CD4-positive, alpha-beta T cell (primary cell): ENCODE data around the gene TCF12. TPM values are rescaled to one million over a fixed set of nuclear protein-coding genes. Genes with fewer than 3 reads are reported as not detected.

ENCODE experiments used
- ATAC-seq: fragments of 200-7000 bp; cut with Tn5 transposase; one replicate; pipeline ENCODE4 v1.10.0; 2022; ENCODE audit warnings: mild to moderate bottlenecking; ENCODE audit not compliant: poor library complexity
- CTCF ChIA-PET: fragments of 350-600 bp; sonication (Branson Sonifier 250); formaldehyde crosslinking; loops from one replicate; lab custom pipeline; 2021; ENCODE audit warnings: antibody characterized with exemption, inconsistent platforms; lab: Charles Lee
- POLR2A ChIA-PET: fragments of 350-600 bp; sonication (Branson Sonifier 250); formaldehyde crosslinking; loops from one replicate; lab custom pipeline; 2021; ENCODE audit warnings: antibody characterized with exemption, inconsistent platforms; lab: Charles Lee
- DNase-seq, 14 experiments: peaks; one replicate each; pipeline ENCODE4 v3.0.0-alpha.2; 2013 to 2020; ENCODE audit warnings: mixed read lengths in 2 of 14
- H3K27ac ChIP-seq, 2 donors: one replicate each; pipeline versions ENCODE4 v1.5.1 to v1.7.0; 2013; ENCODE audit warnings: low read length in 2 of 2, low read depth in 1 of 2, mild to moderate bottlenecking in 1 of 2
- H3K27me3 ChIP-seq, 2 experiments: 1 replicate in 1 of 2; 2 replicates in 1 of 2; pipeline versions ENCODE4 v1.6.1 to v1.7.0; 2013; ENCODE audit warnings: low read length in 2 of 2, control low read depth in 1 of 2, mild to moderate bottlenecking in 1 of 2, moderate library complexity in 1 of 2; ENCODE audit not compliant: insufficient read depth in 2 of 2, control insufficient read depth in 1 of 2
- H3K36me3 ChIP-seq: one replicate; pipeline ENCODE4 v1.6.1; 2013; ENCODE audit warnings: low read length, control low read depth; ENCODE audit not compliant: insufficient read depth
- H3K4me1 ChIP-seq: one replicate; pipeline ENCODE4 v1.6.1; 2013; ENCODE audit warnings: low read length, control low read depth; ENCODE audit not compliant: insufficient read depth
- H3K4me3 ChIP-seq: one replicate; pipeline ENCODE4 v1.5.1; 2013; ENCODE audit warnings: mild to moderate bottlenecking, low read length, moderate library complexity
- H3K9me3 ChIP-seq, 2 experiments: 1 replicate in 1 of 2; 2 replicates in 1 of 2; pipeline versions ENCODE4 v1.6.1 to v1.7.0; 2013; ENCODE audit warnings: low read length in 2 of 2, mild to moderate bottlenecking in 2 of 2, control low read depth in 1 of 2, moderate library complexity in 1 of 2; ENCODE audit not compliant: control insufficient read depth in 1 of 2, insufficient read depth in 1 of 2
- H3K27ac Mint-ChIP-seq: one replicate; pipeline ENCODE4 v1.8.0; 2020; ENCODE audit warnings: mixed read lengths
- H3K27me3 Mint-ChIP-seq: one replicate; pipeline ENCODE4 v1.8.0; 2021; ENCODE audit warnings: mixed read lengths
- H3K36me3 Mint-ChIP-seq: one replicate; pipeline ENCODE4 v1.8.0; 2021; ENCODE audit warnings: low read depth, mixed read lengths
- H3K4me1 Mint-ChIP-seq: one replicate; pipeline ENCODE4 v1.8.0; 2021; ENCODE audit warnings: low read depth, mixed read lengths
- H3K4me3 Mint-ChIP-seq: one replicate; pipeline ENCODE4 v1.8.0; 2020; ENCODE audit warnings: mild to moderate bottlenecking, mixed read lengths
- H3K9me3 Mint-ChIP-seq: one replicate; pipeline ENCODE4 v1.8.0; 2020; ENCODE audit warnings: mixed read lengths
- intact Hi-C, 2 experiments: fragments of 100-400 bp; cut with DNase I in 1 of 2; cut with micrococcal nuclease in 1 of 2; formaldehyde crosslinking; loops; one replicate each; pipeline versions ENCODE4 v1.15.1 to v1.9.0; 2023 to 2025; cut with DNase I, micrococcal nuclease
- total RNA-seq, 174 experiments: library from RNA in 2 of 174; stranded (reverse) in 2 of 174; gene quantifications; one replicate each; pipeline ENCODE4 v1.2.3 and lab custom pipeline; 2021 to 2026
- TF ChIP-seq, protein P1 (sequence below): fragments of 200-600 bp; IDR thresholded peaks from one replicate; pipeline ENCODE4 v1.8.0; 2022; ENCODE audit warnings: antibody characterized with exemption, mild to moderate bottlenecking

TCF12 gene
- total RNA-seq, 2 experiments from 2014 or later: 54.0 TPM

DNA sequence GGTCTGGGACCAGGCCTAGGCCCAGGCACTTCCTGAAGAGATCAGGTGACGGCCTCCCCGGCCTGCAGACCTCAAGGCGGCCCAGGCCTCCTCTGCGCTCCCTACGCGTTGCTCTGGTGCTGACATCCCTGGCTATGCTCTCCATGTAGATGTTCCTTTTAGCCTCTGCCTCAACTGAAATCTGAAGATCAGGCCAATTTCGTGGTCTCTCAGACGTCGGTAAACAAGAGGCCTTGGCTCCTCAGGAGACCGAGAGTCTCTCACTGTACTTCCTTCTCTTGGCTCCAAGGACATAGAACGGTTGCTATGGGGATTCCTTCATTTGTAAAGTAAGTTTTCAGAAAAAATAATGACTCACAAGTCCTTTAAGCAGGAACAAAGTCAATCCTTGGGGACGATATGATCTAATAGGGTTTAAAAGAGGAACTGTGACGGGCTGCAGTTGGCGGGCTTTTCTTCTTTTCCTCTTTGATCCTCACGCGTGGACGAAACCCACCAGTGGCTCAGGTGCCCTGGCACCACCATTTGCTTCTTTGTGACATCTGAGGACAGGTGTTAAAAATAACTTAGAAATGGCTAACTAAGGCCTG is 402.3 kb downstream of the TCF12 start:
- ChIA-PET POLR2A (no interaction called here), CTCF (no interaction called here)
- Histone ChIP-seq H3K4me3 (no peak overlapping the region), H3K4me1 (no peaks in the 10 kb centered on the region), H3K27ac (no peak overlapping the region), H3K27me3 (no peaks in the 10 kb centered on the region), H3K9me3 (peaks cover 0 to 12% of the 10 kb centered on the region in 2 experiments), H3K36me3 (no peaks in the 10 kb centered on the region)
- H3K9me3 Mint-ChIP-seq: no peaks in the 10 kb centered on the region
- no peak overlapping the region for H3K4me3 Mint-ChIP-seq
- no peaks in the 10 kb centered on the region for H3K36me3 Mint-ChIP-seq
- intact Hi-C loops: no loop called here
- no peaks in the 10 kb centered on the region for H3K27me3 Mint-ChIP-seq
- DNase-seq (peak in 2 of 14 experiments; percentile 22 to 37), ATAC-seq (no peak)
- TF ChIP-seq, protein P1, sequence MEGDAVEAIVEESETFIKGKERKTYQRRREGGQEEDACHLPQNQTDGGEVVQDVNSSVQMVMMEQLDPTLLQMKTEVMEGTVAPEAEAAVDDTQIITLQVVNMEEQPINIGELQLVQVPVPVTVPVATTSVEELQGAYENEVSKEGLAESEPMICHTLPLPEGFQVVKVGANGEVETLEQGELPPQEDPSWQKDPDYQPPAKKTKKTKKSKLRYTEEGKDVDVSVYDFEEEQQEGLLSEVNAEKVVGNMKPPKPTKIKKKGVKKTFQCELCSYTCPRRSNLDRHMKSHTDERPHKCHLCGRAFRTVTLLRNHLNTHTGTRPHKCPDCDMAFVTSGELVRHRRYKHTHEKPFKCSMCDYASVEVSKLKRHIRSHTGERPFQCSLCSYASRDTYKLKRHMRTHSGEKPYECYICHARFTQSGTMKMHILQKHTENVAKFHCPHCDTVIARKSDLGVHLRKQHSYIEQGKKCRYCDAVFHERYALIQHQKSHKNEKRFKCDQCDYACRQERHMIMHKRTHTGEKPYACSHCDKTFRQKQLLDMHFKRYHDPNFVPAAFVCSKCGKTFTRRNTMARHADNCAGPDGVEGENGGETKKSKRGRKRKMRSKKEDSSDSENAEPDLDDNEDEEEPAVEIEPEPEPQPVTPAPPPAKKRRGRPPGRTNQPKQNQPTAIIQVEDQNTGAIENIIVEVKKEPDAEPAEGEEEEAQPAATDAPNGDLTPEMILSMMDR: no peak
- H3K4me1 Mint-ChIP-seq: no peaks in the 10 kb centered on the region
- H3K27ac Mint-ChIP-seq: no peak overlapping the region

DNA sequence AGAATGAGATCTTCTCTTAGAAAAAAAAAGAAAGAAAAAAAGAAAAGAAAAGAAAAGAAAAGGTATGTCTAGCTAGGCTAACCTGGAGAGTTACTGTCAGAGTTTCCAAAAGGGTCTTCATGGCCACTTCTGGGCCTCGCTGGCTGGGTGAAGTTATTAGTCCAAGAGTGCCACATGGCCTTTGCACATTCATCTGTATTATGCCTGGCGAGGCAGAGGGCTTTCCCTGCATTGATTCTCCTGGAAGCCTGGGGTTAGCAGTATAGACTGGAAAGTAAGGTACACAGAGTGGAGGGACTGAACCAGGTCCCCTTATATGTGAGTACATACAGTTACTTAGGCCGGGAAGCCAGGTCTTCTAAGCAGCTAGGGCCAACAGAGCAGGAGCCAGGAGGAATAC is 403.0 kb downstream of the TCF12 start:
- DNase-seq (no peak), ATAC-seq (no peak)
- H3K4me1 ChIP-seq: no peaks in the 10 kb centered on the region
- H3K4me3 Mint-ChIP-seq: no peak overlapping the region
- H3K9me3 ChIP-seq: peaks cover 0 to 12% of the 10 kb centered on the region in 2 experiments
- H3K27ac ChIP-seq: no peak overlapping the region
- H3K4me1 Mint-ChIP-seq: no peaks in the 10 kb centered on the region
- TF ChIP-seq, protein P1: no peak
- H3K36me3 Mint-ChIP-seq: no peaks in the 10 kb centered on the region
- no peak overlapping the region for H3K4me3 ChIP-seq
- H3K36me3 ChIP-seq: no peaks in the 10 kb centered on the region
- H3K27ac Mint-ChIP-seq: no peak overlapping the region
- intact Hi-C loops: no loop called here
- no peaks in the 10 kb centered on the region for H3K27me3 Mint-ChIP-seq
- H3K27me3 ChIP-seq: no peaks in the 10 kb centered on the region
- CTCF ChIA-PET: no interaction called here
- POLR2A ChIA-PET: no interaction called here
- no peaks in the 10 kb centered on the region for H3K9me3 Mint-ChIP-seq

DNA sequence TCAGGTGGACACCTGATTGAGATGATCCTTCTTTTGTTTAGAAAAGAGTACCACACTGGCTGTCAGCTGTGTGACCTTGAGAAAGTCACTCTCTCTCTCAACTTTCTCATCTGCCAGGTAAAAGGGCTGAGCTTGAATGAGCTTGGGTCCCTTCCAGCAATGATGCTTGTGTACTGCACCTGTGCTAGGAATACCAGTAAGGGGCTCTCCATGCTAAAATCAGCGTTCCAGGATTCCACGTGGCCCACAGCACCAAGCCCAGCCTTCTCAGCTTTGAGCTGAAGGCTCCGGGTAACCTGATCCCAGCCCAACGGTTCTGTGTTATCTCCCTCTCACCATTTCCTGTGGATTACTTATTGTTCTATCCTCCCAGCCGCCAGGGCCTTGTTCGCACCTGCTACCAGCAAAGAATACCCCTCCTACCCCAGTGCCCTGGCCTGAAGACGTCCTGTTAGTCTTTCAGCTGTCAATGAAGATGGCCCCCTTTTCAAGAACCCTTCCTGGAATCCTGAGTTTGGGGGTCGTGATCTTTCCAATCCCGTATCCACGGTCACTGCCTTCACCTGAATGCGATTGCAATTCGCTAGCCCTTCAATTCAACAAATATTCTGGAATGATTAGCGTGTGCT is 403.6 kb downstream of the TCF12 start:
- H3K9me3 Mint-ChIP-seq: no peaks in the 10 kb centered on the region
- no peaks in the 10 kb centered on the region for H3K27me3 Mint-ChIP-seq
- ATAC-seq (no peak), DNase-seq (no peak)
- H3K36me3 ChIP-seq: no peaks in the 10 kb centered on the region
- no peaks in the 10 kb centered on the region for H3K4me1 Mint-ChIP-seq
- CTCF ChIA-PET: no interaction called here
- H3K27ac Mint-ChIP-seq: no peak overlapping the region
- no peaks in the 10 kb centered on the region for H3K36me3 Mint-ChIP-seq
- H3K27ac ChIP-seq: no peak overlapping the region
- H3K27me3 ChIP-seq: no peaks in the 10 kb centered on the region
- peaks cover 0 to 12% of the 10 kb centered on the region in 2 experiments for H3K9me3 ChIP-seq
- intact Hi-C loops: no loop called here
- H3K4me1 ChIP-seq: no peaks in the 10 kb centered on the region
- TF ChIP-seq, protein P1: no peak
- POLR2A ChIA-PET: no interaction called here
- no peak overlapping the region for H3K4me3 Mint-ChIP-seq
- no peak overlapping the region for H3K4me3 ChIP-seq
